Left cardiac atrium (tissue), 4 donors: Measurements from ENCODE around the gene CTSA. TPM values are rescaled to one million over a fixed set of nuclear protein-coding genes. Genes with fewer than 3 reads are reported as not detected.
"Not testable (repeated sequence)": the region's sequence is repeated elsewhere in the genome, so short reads cannot be mapped to it uniquely, and the experiment has no call there.

Experiments
- ATAC-seq, 2 donors: fragments of 200-7000 bp; cut with Tn5 transposase; one replicate each; pipeline ENCODE4 v1.9.1; 2020; ENCODE audit warnings: mild to moderate bottlenecking in 2 of 2, moderate library complexity in 2 of 2
- DNase-seq: peaks from one replicate; pipeline ENCODE4 v3.0.0-alpha.2; 2020
- intact Hi-C, 2 donors: fragments of 100-400 bp; cut with DNase I; formaldehyde crosslinking; loops; one replicate each; pipeline versions ENCODE4 v1.14.1 to v1.15.1; 2022 to 2023
- total RNA-seq, 2 donors: library from RNA; stranded (reverse); fragmentation: NEBNext Ultra II Directional; extraction: Animal tissue kit (Norgen Biotek cat#: 25700); gene quantifications; one replicate each; pipeline ENCODE4 v1.2.1, GENCODE V29; 2021
- donor health status: DM: no; HTN: yes; CAD: no.
- donor health status: DM: no; HTN: yes; CAD: no; lungs with severe emphysema.
- donor health status: DM: yes; HTN: yes; CAD: no.
- donor health status: Dilated cardiomyopathy.

Gene CTSA
- total RNA-seq, 2 donors from 2014 or later: 107 to 108 TPM

DNA sequence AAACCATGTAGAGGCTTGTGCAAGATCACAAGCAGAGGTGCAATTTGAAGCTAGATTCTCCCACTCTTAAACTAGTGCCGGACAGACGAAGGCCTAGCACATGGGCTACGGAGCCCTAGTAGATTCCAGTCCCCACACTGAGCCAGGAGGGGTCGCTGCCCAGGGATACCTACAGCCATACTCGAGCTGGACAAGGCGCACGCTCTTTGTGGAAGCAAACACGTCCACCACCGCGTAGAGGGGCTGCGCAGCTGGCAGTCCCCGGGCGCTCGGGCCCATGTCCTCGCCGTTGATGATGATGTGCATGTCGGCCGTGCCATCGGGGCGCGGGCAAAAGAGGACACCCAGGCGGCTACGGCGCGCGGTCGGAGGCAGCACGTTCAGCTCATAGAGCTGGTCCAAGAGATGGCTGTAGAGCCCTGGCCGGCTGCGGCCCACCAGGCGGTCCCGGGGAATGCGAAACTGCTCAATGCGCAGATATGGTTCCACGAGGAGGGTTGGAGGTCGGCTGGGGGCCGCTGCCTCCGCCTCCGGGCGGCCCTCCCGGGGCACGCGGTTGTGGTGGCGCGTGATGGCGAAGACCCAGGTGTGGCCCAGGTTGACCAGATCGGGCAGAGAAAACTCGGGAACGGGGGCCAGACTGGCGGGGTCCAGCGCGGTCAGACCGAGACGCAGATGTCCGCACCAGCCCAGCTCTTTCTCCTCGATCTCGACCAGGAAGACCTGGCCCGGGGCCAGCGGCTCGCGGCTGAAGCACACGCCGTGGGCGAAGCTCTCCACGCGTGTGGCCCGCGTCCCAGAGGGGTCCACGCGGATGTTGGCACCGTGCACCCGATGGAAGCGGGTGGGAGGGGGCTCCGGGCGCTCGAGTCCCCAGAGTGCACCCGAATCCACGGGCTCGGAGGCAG lies 804 bp upstream of the CTSA start:
- intact Hi-C loops: loop anchor here in 1 of 2 donors (2.0 kb wide), 1 partner anchor 72 kb away; no protein-coding TSS in a partner anchor
- ATAC-seq: peak; percentile 80 to 84
- DNase-seq: peak; percentile 90

DNA sequence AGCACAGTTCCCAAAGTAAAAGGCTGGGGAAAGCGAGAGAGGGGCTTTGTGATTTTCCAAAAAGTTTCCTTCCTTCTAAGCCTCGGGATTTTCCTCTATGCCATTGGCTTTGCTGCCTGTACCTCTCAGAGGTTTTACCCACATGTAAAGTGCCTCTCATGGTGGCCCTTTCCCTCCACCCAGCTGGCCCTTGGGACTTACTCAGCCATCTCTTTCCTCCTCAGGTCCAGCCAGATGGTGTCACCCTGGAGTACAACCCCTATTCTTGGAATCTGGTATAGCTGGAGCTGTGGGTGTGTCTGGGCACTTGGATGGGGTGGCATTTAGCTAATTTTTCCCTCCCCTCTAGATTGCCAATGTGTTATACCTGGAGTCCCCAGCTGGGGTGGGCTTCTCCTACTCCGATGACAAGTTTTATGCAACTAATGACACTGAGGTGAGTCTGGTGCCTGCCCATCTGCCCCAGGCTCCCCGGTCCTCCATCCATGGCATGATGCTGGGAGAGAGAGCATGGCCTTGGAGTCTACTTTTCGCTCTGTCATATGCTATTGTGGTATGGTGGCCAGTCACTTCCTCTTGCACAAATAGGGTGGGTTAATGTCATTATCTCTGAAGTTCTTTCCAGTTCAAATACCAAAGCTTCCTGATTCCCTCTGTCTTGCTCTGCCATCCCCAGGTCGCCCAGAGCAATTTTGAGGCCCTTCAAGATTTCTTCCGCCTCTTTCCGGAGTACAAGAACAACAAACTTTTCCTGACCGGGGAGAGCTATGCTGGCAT lies 1.1 kb downstream of the CTSA start:
- DNase-seq: no peak
- intact Hi-C loops: loop anchor here in 1 of 2 donors (2.0 kb wide), 1 partner anchor 45 kb away; no protein-coding TSS in a partner anchor
- ATAC-seq: no peak

DNA sequence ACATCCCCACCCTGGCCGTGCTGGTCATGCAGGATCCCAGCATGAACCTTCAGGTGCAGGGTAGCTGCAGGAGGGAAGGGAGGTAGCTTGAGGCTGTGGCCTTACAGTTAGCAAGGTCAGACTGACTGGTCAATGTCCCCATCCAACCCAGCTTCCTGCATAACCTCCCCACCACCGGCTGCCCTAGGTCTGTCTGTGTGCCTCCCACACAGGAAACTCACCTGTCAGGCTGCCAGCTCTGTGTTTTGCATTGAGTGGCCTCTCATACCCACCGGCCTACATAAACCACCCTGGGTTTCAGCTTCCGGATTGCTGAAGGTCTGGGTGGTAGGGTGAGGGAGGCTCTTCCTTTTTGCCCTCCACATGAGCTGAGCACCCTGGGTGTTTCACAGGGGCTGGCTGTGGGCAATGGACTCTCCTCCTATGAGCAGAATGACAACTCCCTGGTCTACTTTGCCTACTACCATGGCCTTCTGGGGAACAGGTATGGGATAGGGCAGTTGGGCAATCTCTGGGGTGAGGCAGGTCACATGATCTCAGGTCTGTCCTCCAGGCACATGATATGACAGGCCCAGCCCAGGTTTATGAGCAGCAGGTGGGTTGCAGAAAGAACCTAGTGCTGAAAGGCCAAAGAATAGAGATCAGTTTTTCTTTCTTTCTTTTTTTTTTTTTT lies 1.8 kb downstream of the CTSA start:
- intact Hi-C loops: loop anchor here in 1 of 2 donors (2.0 kb wide), 1 partner anchor 44 kb away; no protein-coding TSS in a partner anchor
- no peak for DNase-seq
- no peak for ATAC-seq

DNA sequence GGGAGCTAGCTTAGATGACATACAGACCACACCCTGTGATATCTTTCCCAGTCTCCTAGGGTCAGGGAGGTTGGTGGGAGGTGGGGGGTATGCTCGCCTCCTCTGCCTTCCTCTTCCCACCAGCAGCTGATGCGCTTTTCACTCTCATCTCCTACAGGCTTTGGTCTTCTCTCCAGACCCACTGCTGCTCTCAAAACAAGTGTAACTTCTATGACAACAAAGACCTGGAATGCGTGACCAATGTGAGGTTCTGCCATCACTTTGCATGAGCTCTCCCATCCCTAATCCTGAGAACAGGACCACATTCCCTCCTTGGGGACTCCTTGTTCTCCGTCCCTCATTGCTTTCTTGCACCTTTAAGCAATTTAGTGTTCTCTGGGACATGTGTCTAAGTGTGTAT lies 2.7 kb downstream of the CTSA start:
- intact Hi-C loops: loop anchor here in 1 of 2 donors (2.0 kb wide), 1 partner anchor 43 kb away; no protein-coding TSS in a partner anchor
- ATAC-seq: no peak
- no peak for DNase-seq

DNA sequence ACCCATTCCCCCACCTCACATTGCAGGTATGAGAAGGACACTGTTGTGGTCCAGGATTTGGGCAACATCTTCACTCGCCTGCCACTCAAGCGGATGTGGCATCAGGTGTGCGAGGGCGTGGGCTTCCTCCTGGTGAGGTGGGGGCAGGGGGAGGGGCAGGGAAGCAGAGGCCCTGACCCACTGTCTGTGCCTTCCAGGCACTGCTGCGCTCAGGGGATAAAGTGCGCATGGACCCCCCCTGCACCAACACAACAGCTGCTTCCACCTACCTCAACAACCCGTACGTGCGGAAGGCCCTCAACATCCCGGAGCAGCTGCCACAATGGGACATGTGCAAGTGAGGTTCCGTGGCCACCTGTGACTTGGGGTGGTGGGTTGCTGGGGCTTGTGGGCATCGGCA lies 3.7 kb downstream of the CTSA start:
- intact Hi-C loops: no loop called here
- DNase-seq (no peak), ATAC-seq (no peak)

DNA sequence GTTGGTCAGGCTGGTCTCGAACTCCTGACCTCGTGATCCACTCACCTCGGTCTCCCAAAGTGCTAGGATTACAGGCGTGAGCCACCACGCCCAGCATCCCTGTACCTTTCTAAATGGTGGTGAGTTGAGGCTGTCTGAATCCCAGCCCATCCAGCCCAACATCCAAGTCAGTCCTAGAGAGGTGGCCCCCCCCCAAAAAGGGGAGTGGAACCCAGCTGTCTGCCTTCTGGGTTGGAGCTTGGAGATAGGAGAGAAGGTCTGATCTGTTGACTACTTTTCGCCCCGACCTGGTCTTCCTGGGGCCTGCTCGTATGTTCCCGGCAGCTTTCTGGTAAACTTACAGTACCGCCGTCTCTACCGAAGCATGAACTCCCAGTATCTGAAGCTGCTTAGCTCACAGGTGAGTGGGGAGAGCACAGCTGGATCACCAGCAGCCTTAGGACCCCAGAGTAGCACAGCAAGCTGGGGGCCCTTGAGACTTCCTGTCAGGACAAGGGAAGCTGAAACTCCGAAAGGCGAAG lies 5.6 kb downstream of the CTSA start:
- ATAC-seq (no peak), DNase-seq (no peak)
- intact Hi-C loops: no loop called here

DNA sequence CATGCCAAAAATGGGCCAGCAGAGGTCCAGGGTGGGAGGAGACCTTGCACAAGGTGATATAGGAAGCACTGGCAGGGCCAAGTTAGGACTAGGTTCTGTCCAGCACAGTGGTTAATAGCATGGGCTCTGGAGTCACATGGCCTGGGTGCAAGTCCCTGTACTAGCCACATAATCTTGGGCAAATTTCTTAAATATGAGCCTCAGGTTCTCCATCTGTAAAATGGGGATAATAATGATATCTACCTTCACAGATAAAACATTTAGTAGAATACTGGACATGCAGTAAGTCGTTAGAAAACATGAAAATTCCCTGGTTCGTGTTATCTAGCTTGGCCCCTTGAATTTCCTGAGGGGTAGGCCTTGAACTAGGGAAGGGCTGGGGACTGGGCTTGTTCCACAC lies 6.2 kb downstream of the CTSA start:
- DNase-seq: no peak
- intact Hi-C loops: no loop called here
- no peak for ATAC-seq

DNA sequence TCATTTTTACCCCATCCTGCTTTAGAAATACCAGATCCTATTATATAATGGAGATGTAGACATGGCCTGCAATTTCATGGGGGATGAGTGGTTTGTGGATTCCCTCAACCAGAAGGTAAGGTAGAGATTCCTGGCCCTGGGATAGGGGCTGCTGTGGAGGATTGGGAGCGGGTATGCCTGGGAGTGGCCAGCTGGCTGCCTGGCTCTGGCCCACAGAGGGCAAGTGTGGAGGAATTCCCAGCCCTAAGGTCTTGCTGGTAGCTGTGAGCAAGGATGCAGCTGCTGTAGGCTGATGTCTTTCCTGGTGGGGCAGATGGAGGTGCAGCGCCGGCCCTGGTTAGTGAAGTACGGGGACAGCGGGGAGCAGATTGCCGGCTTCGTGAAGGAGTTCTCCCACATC lies 6.6 kb downstream of the CTSA start:
- intact Hi-C loops: no loop called here
- DNase-seq: no peak
- no peak for ATAC-seq

DNA sequence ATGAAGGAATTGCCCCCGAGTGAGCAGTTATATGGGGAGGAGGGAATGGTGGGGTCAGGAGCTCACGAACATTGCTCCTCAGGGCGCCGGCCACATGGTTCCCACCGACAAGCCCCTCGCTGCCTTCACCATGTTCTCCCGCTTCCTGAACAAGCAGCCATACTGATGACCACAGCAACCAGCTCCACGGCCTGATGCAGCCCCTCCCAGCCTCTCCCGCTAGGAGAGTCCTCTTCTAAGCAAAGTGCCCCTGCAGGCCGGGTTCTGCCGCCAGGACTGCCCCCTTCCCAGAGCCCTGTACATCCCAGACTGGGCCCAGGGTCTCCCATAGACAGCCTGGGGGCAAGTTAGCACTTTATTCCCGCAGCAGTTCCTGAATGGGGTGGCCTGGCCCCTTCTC lies 7.2 kb downstream of the CTSA start:
- no peak for DNase-seq
- intact Hi-C loops: no loop called here
- no peak for ATAC-seq

DNA sequence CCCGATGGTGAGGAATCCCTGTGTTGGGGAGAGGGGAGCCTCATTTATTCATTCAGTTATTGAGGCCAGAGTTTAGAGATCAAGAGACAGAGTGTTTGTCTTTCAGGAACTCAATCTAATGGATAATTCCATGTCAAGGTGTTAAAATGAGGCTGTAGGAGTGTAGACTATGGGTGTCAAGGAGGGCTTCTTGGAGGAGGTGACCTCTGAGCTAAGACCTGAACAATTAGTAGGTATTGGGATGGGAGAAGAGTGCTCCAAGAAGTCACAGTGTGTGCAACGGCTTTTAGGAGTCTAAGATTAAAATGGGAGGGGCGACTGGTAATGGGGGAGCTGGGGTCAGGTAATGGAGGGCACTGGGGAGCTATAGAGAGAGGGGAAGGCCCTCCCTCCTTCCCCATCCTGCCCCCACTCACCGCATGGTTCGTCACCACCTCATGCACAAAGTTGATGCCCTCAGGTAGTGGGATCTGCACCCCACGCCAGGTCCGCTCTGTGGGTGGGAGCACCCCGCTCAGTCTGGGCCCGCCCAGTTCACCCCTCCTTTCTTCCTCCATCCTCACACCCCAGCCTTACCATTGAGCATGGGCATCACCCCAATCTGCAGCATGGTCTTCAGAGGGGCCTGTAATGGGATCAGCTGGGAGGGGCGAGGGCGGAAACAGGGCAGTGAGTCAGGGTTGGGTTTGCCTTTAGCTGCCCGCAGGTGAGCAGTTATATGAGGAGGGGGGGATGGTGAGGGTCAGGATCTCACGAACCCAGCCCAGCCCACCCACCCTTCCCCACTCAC lies 8.1 kb downstream of the CTSA start:
- no peak for DNase-seq
- intact Hi-C loops: no loop called here
- no peak for ATAC-seq

DNA sequence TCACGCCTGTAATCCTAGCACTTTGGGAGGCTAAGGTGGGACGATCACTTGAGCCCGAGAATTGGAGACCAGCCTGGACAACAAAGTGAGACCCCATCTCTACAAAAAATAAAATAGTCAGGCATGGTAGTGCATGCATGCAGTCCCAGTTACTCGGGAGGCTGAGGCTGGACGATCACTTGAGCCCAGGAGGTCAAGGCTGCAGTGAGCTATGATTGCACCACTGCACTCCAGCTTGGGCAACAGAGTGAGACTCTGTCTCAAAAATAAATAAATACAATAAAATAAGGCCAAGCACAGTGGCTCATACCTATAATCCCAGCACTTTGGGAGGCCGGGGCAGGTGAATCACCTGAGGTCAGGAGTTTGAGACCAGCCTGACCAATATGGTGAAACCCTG lies 10.2 kb downstream of the CTSA start:
- intact Hi-C loops, ATAC-seq, DNase-seq: not testable (repeated sequence)

DNA sequence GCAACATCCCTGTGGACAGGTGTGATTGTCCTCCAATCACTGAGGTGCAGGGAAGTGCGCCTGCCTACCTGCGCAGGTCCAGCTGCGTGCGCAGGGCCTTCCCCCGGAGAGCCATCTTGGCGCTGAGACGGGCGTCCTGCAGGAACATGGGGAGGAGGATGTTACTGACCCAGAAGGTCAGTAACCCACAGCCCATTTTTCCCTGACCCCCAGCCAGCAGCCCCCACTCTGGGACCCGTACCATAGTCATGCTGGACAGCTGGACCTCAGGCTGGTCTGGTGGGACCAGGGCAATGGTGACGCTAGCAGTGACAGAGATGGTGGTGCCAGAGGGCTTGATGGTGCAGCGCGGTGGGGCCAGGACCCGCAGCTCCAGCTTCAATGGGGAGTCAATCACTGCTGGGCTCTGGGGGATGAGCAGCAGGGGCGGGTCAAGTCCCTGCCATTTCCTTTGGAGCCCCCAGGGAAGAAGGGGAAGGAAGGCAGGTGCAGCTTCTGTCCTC lies 11.1 kb downstream of the CTSA start:
- DNase-seq (no peak), ATAC-seq (no peak)
- intact Hi-C loops: no loop called here

DNA sequence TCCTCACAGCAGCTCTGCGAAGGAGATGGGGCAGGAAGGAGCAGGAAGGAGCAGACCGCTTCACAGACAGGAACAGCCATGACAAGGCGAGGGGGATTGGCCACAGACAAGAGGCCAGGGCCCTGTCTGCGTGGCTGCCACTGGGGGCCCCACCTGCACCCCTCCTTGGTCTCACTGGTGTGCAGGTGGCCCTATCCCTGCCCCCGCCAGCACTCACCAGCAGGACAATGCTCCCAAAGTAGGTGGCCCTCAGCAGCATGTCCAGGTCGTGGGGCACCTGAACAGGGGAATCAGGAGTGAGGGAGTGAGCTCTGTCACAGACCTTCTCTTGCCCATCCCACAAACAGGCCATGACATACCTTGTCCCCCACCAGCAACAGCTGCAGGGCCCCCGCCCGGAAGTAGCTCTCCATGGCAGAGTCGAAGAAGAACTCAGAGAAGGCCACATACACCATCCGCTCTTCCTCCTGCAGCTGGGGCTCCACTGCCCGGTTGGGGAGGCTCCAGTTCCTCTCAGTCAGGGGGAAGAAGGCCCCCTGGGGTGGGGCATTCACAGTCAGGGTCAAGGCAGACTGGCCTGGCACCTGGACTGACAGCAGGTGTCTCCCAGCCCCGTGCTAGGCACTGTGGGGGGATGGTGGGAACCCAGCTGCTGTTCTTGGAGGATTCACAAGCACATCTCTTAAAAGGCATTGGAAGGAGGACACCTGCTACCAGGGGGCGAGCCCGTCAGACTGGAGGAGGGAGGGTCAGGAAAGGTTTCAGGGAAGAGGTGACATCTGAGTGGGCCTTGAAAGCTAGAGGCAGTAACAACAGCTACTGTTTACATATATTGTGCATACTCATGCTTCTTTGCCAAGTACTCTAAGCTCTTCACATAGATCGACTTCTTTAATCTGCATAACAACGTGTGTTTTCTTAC lies 13.7 kb downstream of the CTSA start:
- ATAC-seq: no peak
- intact Hi-C loops: no loop called here
- DNase-seq: no peak

DNA sequence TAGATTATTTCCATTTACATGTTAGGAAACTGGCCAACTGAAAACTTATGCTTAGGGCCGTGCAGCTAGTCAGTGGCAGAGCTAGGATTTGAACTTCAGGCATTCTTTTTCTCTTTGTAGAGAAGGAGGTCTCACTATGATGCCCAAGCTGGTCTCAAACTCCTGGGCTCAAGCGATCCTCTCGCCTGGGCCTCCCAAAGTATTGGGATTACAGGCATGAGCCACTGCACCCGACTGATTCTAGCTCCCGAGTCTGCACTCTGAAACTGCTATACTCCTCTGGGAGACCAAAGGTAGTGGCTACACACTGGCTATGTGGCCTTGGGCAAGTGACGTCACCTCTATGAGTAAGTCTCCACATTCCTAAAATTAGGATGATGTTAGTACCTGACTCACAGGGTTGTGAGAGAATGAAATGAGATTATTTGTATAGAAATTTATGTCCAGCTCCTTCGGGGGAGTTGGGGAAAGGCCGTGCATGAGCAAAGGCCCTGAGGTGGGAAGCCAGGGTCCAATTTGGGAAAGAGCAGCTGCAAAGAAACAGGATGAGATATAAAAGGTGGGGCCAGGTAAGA lies 14.5 kb downstream of the CTSA start:
- DNase-seq (no peak), ATAC-seq (no peak)
- intact Hi-C loops: no loop called here

DNA sequence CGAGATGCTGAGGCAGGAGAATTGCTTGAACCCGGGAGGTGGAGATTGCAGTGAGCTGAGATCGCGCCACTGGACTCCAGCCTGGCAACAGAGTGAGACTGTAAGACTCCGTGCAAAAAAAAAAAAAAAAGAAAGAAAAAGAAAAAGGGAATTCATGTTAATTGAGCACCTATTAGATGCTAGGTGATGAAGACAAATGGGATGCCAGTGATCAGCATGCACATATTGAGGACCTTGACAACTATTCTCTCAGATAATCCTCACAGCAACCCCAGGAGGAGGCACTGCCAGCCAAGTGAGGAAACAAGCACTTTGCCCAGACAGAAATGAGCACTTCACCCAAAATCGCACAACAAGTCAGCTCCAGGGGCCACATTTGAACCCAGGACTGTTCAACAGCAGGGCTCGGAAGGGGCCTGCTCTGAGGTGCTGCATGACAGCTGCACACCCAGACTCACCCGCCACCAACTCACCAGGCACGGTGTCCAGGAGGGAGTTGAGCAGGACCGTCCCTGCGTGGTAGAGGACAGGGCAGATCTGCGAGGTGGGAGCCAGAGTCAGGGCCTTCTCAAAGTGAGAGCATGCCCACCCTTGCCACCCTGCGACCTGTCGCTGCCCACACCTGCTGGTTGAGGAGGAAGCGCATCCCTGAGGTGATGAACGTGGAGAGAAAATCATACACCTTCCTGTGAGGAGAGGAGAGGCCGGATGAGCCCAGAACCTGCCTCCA lies 16.2 kb downstream of the CTSA start:
- DNase-seq (no peak), ATAC-seq (no peak)
- intact Hi-C loops: no loop called here

DNA sequence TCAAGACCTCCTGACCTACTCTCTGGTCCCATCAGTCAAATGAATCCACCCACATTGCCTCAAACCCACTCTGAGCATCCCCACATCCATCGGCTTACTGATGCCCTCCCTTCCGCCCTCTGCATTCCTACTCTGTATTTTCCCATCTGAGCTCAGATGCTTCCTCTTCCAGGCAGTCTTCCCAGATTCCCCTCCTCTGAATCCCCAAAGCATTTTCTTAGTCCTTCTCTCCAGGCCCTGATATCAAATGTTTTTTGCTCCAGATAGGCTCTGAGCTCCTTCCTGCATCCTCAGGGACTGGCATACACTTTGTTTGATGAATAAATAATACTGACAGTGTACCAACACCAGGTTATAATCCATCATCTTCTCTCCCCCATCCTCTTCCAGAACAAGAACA lies 16.9 kb downstream of the CTSA start:
- no peak for DNase-seq
- intact Hi-C loops: no loop called here
- no peak for ATAC-seq
